Right lobe of liver (tissue), 6 donors: ENCODE data around the gene GRAMD2B. TPM values are rescaled to one million over a fixed set of nuclear protein-coding genes. Genes with fewer than 3 reads are reported as not detected.

Experiments used
- ATAC-seq, 4 donors: fragments of 200-7000 bp; cut with Tn5 transposase; one replicate each; pipeline ENCODE4 v1.9.1; 2020; ENCODE audit warnings: mild to moderate bottlenecking in 4 of 4, moderate library complexity in 4 of 4
- DNase-seq, 3 donors: peaks; one replicate each; pipeline ENCODE4 v3.0.0-alpha.2; 2020
- H3K27ac ChIP-seq, 3 donors: fragments of 200-600 bp; one replicate each; pipeline ENCODE4 v1.8.0; 2022
- H3K27me3 ChIP-seq, 2 donors: fragments of 200-600 bp; one replicate each; pipeline ENCODE4 v1.8.0; 2022
- H3K36me3 ChIP-seq, 4 donors: fragments of 200-600 bp; sonication (generic) in 1 of 4; one replicate each; pipeline versions ENCODE4 v1.5.1 to v1.8.0; 2017 to 2022; ENCODE audit warnings: control low read depth in 1 of 4
- H3K4me1 ChIP-seq, 4 donors: fragments of 200-600 bp; sonication (generic) in 1 of 4; one replicate each; pipeline versions ENCODE4 v1.5.1 to v1.8.0; 2017 to 2022; ENCODE audit warnings: control low read depth in 1 of 4
- H3K4me3 ChIP-seq, 3 donors: fragments of 200-600 bp; one replicate each; pipeline ENCODE4 v1.8.0; 2022
- H3K9me3 ChIP-seq, 4 donors: fragments of 200-600 bp; sonication (generic) in 1 of 4; one replicate each; pipeline versions ENCODE4 v1.5.1 to v1.8.0; 2017 to 2022; ENCODE audit warnings: control low read depth in 1 of 4
- POLR2A ChIP-seq: fragments of 450-650 bp; IDR thresholded peaks from one replicate; pipeline ENCODE4 v1.6.1; 2017; ENCODE audit warnings: antibody characterized with exemption, mild to moderate bottlenecking
- WGBS: methylation state at CpG from one replicate; pipeline ENCODE4 v1.1.6; 2018; ENCODE audit warnings: low coverage, low lambda C conversion rate; ENCODE audit not compliant: insufficient coverage; ENCODE audit errors: missing lambda C conversion rate; 5-methylcytosine and 5-hydroxymethylcytosine counted together
- intact Hi-C, 2 donors: fragments of 100-400 bp; cut with DNase I; formaldehyde crosslinking; loops; one replicate each; pipeline versions ENCODE4 v1.11.2 to v1.14.1; 2022
- total RNA-seq, 6 experiments: library from RNA; depleted of rRNA in 2 of 6; stranded (reverse); fragments of >200 nt in 2 of 6; fragmentation: NEBNext Ultra II Directional in 3 of 6; extraction: Animal tissue kit (Norgen Biotek cat#: 25700) in 3 of 6; gene quantifications; one replicate each; pipeline versions ENCODE4 v1.1.0 to v1.2.4, GENCODE V29; 2016 to 2023
- TF ChIP-seq, protein P1 (sequence below), 4 donors: fragments of 200-600 bp in 3 of 4; fragments of 450-650 bp in 1 of 4; IDR thresholded peaks; one replicate each; pipeline versions ENCODE4 v1.5.1 to v1.8.0; 2016 to 2022; ENCODE audit warnings: antibody characterized with exemption in 4 of 4, mild to moderate bottlenecking in 2 of 4
- donor health status: DM: no; HTN: yes; CAD: no.
- donor health status: DM: no; HTN: no; CAD: no.
- donor health status: DM: no; HTN: no; CAD: no.
- donor health status: DM: no; HTN: yes; CAD: no.
- donor health status: DM: no; HTN: yes; CAD: no.

Gene GRAMD2B
- total RNA-seq, 6 experiments from 2014 or later = 9.9 to 26.4 (median 18.3) TPM

DNA sequence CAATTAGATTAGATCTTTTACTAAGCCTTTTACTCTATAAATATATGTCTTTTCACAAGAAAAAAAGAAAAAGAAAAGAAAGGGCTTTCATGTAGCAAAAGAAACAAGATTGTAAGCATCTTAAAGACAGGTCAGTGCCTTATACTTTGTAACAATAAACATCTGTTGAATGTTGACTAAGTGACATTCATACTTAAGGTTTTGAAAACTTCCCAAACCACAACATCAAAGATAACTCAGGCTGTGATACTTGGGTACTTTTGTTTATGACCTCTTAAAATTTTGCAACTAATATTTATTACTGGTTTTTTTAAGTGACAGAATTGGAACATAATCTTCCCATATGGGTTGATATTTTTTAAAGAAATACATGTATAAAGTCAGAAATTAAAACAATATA lies 7.4 kb downstream of the GRAMD2B start:
- Histone ChIP-seq H3K9me3 (no peaks in the 10 kb centered on the region), H3K36me3 (peaks cover 0 to 6% (median 0%) of the 10 kb centered on the region in 4 donors), H3K27ac (no peak overlapping the region), H3K27me3 (no peaks in the 10 kb centered on the region), H3K4me3 (no peak overlapping the region), H3K4me1 (no peaks in the 10 kb centered on the region)
- ATAC-seq = no peak
- intact Hi-C loops = no loop called here
- DNase-seq = no peak
- TF ChIP-seq POLR2A = no peak
- TF ChIP-seq, protein P1, sequence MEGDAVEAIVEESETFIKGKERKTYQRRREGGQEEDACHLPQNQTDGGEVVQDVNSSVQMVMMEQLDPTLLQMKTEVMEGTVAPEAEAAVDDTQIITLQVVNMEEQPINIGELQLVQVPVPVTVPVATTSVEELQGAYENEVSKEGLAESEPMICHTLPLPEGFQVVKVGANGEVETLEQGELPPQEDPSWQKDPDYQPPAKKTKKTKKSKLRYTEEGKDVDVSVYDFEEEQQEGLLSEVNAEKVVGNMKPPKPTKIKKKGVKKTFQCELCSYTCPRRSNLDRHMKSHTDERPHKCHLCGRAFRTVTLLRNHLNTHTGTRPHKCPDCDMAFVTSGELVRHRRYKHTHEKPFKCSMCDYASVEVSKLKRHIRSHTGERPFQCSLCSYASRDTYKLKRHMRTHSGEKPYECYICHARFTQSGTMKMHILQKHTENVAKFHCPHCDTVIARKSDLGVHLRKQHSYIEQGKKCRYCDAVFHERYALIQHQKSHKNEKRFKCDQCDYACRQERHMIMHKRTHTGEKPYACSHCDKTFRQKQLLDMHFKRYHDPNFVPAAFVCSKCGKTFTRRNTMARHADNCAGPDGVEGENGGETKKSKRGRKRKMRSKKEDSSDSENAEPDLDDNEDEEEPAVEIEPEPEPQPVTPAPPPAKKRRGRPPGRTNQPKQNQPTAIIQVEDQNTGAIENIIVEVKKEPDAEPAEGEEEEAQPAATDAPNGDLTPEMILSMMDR (IDR thresholded peaks at IDR 0.05) = no peak

DNA sequence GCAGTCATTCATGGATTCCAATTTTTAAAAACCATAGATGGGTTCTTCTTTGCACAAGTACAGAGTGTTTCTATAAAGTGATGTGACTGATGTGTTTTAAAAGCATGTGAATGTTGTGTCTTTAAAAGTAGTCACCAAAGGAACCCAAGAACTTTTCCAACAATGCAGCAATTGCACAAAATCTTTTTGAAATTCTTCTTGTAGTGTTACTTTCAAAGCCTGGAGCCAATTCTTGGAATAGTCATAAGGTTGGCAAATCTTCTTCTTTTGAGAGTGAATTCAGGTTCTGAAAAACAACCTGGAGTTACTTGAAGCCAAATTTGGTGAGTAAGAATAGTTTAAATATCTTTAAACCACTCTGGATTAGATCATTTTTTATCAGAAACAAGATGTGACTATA lies 10.5 kb downstream of the GRAMD2B start:
- DNase-seq = no peak
- no peak for TF ChIP-seq POLR2A
- TF ChIP-seq, protein P1 (IDR thresholded peaks at IDR 0.05) = no peak
- ATAC-seq = no peak
- H3K36me3 ChIP-seq = peaks cover 0 to 1% (median 0%) of the 10 kb centered on the region in 4 donors
- intact Hi-C loops = no loop called here
- H3K4me1 ChIP-seq = no peaks in the 10 kb centered on the region
- no peaks in the 10 kb centered on the region for H3K9me3 ChIP-seq
- H3K27ac ChIP-seq = no peak overlapping the region
- H3K4me3 ChIP-seq = no peak overlapping the region
- no peaks in the 10 kb centered on the region for H3K27me3 ChIP-seq

DNA sequence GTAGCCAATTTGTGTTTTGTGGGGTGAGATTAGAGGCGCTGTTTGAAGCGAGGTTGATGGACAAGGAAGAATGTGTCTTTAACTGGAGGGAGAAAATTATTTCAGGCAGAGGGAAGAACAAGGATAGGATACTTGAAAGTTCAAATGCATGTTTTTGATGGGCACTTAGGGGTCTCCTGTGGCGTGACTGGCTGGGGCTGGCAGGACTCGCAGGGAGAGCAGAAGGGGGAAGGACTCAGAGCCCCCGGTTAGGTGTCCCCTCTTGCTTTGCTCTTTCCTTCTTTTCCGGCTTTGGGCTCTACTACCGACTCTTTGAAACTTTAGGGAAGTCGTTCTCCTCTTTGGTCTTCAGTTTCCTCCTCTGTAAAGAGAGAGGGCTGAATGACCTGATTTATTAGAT lies 12.1 kb downstream of the GRAMD2B start:
- TF ChIP-seq POLR2A = no peak
- TF ChIP-seq, protein P1 (IDR thresholded peaks at IDR 0.05) = no peak
- Histone ChIP-seq H3K27ac (no peak overlapping the region), H3K27me3 (no peaks in the 10 kb centered on the region), H3K9me3 (no peaks in the 10 kb centered on the region), H3K4me1 (no peaks in the 10 kb centered on the region), H3K36me3 (no peaks in the 10 kb centered on the region), H3K4me3 (no peak overlapping the region)
- 75% methylated on average over 5 of the region's 8 CpGs for WGBS
- intact Hi-C loops = no loop called here
- DNase-seq = no peak
- no peak for ATAC-seq

DNA sequence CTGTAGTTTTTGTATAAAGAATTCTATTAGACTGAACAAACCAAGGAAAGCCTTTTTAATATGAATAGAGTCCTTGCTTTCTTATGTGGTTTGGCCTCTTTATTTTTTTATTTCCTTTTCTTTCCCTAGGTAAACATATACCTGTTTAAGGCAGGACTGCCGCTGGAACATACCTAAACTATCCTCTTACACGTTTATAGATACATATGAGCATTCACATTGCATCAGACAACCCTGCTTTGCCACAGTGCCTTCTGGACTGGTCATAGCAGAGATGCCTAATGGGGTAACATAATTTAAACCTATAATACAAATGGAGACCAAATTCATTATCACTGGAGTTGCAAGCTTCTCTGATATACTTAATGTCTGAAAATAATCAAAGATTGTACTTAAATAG lies 12.5 kb downstream of the GRAMD2B start:
- H3K9me3 ChIP-seq = no peaks in the 10 kb centered on the region
- ATAC-seq = no peak
- no peaks in the 10 kb centered on the region for H3K27me3 ChIP-seq
- no peak for TF ChIP-seq POLR2A
- TF ChIP-seq, protein P1 (IDR thresholded peaks at IDR 0.05) = no peak
- no peaks in the 10 kb centered on the region for H3K4me1 ChIP-seq
- no peak overlapping the region for H3K4me3 ChIP-seq
- H3K27ac ChIP-seq = no peak overlapping the region
- H3K36me3 ChIP-seq = no peaks in the 10 kb centered on the region
- WGBS = 86% methylated on average over 2 of the region's 2 CpGs
- no peak for DNase-seq
- intact Hi-C loops = no loop called here

DNA sequence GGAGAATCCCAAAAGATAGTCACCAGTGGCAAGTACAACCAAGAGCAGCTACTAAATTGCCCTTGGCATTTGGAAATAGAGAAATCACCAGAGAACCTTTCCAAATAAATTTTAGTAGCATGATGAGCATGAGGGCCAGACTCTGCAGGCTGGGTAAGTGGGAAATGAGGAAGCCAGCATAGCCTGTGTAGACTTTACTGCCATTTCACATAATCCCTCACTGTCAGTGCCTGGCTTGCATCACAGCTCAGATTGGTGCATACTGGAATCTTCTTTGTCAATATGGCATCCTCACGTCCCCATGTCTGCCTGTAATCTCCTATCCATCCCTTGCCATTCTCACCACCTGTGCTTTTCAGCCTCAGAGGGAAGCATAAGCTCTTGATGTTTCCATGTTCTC lies 14.5 kb downstream of the GRAMD2B start:
- no peak for DNase-seq
- Histone ChIP-seq H3K36me3 (no peaks in the 10 kb centered on the region), H3K4me1 (no peaks in the 10 kb centered on the region), H3K4me3 (no peak overlapping the region), H3K27me3 (no peaks in the 10 kb centered on the region), H3K27ac (no peak overlapping the region), H3K9me3 (no peaks in the 10 kb centered on the region)
- WGBS = 86% methylated on average over 1 of the region's 1 CpG
- TF ChIP-seq, protein P1 (IDR thresholded peaks at IDR 0.05) = no peak
- TF ChIP-seq POLR2A = no peak
- intact Hi-C loops = no loop called here
- ATAC-seq = no peak
